ENCODE measurements around the gene HJURP. TPM values are rescaled to one million over a fixed set of nuclear protein-coding genes. Genes with fewer than 3 reads are reported as not detected.
A peak's percentile ranks its signal among the peaks of the same experiment; 100 is the strongest.

The HJURP gene
- total and polyA plus RNA-seq, 9 of the 15 experiments (the other 6 are each of a cell fraction or from before 2014, with no cell fraction given): 13.8 to 102 (median 28.3) TPM

- Histone ChIP-seq H3K4me3 (peak overlapping the region; percentile 98; the same call in 1 of the 2 replicates), H3K9ac (ENCODE audit: insufficient read depth in 1 of 2, low read depth in 2 of 2, low read length in 2 of 2) (peak overlapping the region in 1 of 2 experiments; percentile 98; a peak in 3 of 4 replicates), H3K27me3 (ENCODE audit: control insufficient read depth in 2 of 2, insufficient read depth in 2 of 2, low read length in 2 of 2) (no peaks in the 10 kb centered on the region), H3K36me3 (ENCODE audit: control insufficient read depth, insufficient read depth, low read length) (peaks cover 65% of the 10 kb centered on the region), H3K27ac (ENCODE audit: extremely low read depth, low read depth, low read length) (no peak overlapping the region; the same call in 2 of the 3 replicates), H3K9me3 (replicated peaks; ENCODE audit: control insufficient read depth, insufficient read depth, low read depth, low read length) (no peaks in the 10 kb centered on the region), H3K4me1 (replicated peaks in 1 of 2; ENCODE audit: control insufficient read depth in 2 of 2, insufficient read depth in 2 of 2, low read length in 2 of 2) (peaks cover 14 to 16% of the 10 kb centered on the region in 2 experiments; a peak in 4 of 5 replicates), H2AFZ (ENCODE audit: low read depth, low read length) (no peak overlapping the region), H3K79me2 (ENCODE audit: control insufficient read depth, insufficient read depth, low read length) (peaks cover 72% of the 10 kb centered on the region), H3K9me1 (ENCODE audit: control insufficient read depth, insufficient read depth, low read length) (peaks cover 4% of the 10 kb centered on the region), H3K4me2 (ENCODE audit: insufficient read depth, low read length) (peak overlapping the region; percentile 98), H4K20me1 (replicated peaks; ENCODE audit: control insufficient read depth, insufficient read depth, low read length) (no peaks in the 10 kb centered on the region)
- no TSS peak for BruUV-seq (replicated peaks)
- in situ Hi-C loops (cut with MboI): loop anchor here (25.0 kb wide), 1 partner anchor 685 kb away; no protein-coding TSS in a partner anchor
- FAIRE-seq (no peak), ATAC-seq (no peak), DNase-seq (ENCODE audit: extremely low read depth in 1 of 4, low spot score in 3 of 4) (no peak)
- TF ChIP-seq BHLHE40 (IDR thresholded peaks at IDR 0.05; ENCODE audit: low read length): 0 out of 2 replicates have a peak, but pooled peaks have one; percentile 24
- no peak for TF ChIP-seq ZNF174 (CRISPR knock-in tag; IDR thresholded peaks at IDR 0.05)
- no peak for TF ChIP-seq SMARCC2 (IDR thresholded peaks at IDR 0.05; ENCODE audit: low read depth)
- 74% methylated on average over 3 of the region's 3 CpGs for WGBS (ENCODE audit: insufficient coverage, low coverage, missing lambda C conversion rate)
- CTCF ChIA-PET (ENCODE audit: low intra/inter-chr PET ratio): no interaction called here
- POLR2A ChIA-PET: interaction anchor here (0.9 kb wide), 1 partner anchor 19 kb away, joined by 3 read pairs; no protein-coding TSS in a partner anchor
- intact Hi-C loops (cut with micrococcal nuclease): loop anchor here (10.0 kb wide), 1 partner anchor 1263 kb away; no protein-coding TSS in a partner anchor
Measured at GRCh38 chr2:233852056-233852455, 2.3 kb downstream of the HJURP start.

- intact Hi-C loops (cut with micrococcal nuclease) (loop anchor here (10.0 kb wide), 1 partner anchor 1264 kb away; no protein-coding TSS in a partner anchor), in situ Hi-C loops (cut with MboI) (loop anchor here (25.0 kb wide), 1 partner anchor 686 kb away; no protein-coding TSS in a partner anchor)
- CTCF ChIA-PET (ENCODE audit: low intra/inter-chr PET ratio): no interaction called here
- Histone ChIP-seq H3K4me3 (no peak overlapping the region), H4K20me1 (replicated peaks; ENCODE audit: control insufficient read depth, insufficient read depth, low read length) (no peaks in the 10 kb centered on the region), H3K4me2 (ENCODE audit: insufficient read depth, low read length) (no peak overlapping the region), H2AFZ (ENCODE audit: low read depth, low read length) (no peak overlapping the region), H3K9me3 (replicated peaks; ENCODE audit: control insufficient read depth, insufficient read depth, low read depth, low read length) (no peaks in the 10 kb centered on the region), H3K27me3 (ENCODE audit: control insufficient read depth in 2 of 2, insufficient read depth in 2 of 2, low read length in 2 of 2) (no peaks in the 10 kb centered on the region), H3K36me3 (ENCODE audit: control insufficient read depth, insufficient read depth, low read length) (peaks cover 74% of the 10 kb centered on the region), H3K79me2 (ENCODE audit: control insufficient read depth, insufficient read depth, low read length) (peaks cover 79% of the 10 kb centered on the region), H3K9ac (ENCODE audit: insufficient read depth in 1 of 2, low read depth in 2 of 2, low read length in 2 of 2) (no peak overlapping the region), H3K4me1 (replicated peaks in 1 of 2; ENCODE audit: control insufficient read depth in 2 of 2, insufficient read depth in 2 of 2, low read length in 2 of 2) (peaks cover 14 to 16% of the 10 kb centered on the region in 2 experiments; a peak in 4 of 5 replicates), H3K27ac (ENCODE audit: extremely low read depth, low read depth, low read length) (no peak overlapping the region), H3K9me1 (ENCODE audit: control insufficient read depth, insufficient read depth, low read length) (peaks cover 4% of the 10 kb centered on the region)
- POLR2A ChIA-PET: interaction anchor here (1.8 to 2.1 kb wide), 2 partner anchors 9 to 12 kb away, joined by 6 to 7 read pairs; no protein-coding TSS in a partner anchor
- FAIRE-seq (no peak), DNase-seq (ENCODE audit: extremely low read depth in 1 of 4, low spot score in 3 of 4) (no peak), ATAC-seq (no peak)
- WGBS (ENCODE audit: insufficient coverage, low coverage, missing lambda C conversion rate): 92% methylated on average over 6 of the region's 6 CpGs
- BruUV-seq (replicated peaks): no TSS peak
- TF ChIP-seq ZNF274 (IDR thresholded peaks at IDR 0.05; ENCODE audit: borderline replicate concordance, low read depth, low read length) (no peak), NFIC (IDR thresholded peaks at IDR 0.05) (0 out of 2 replicates have a peak, but pooled peaks have one; percentile 10), ZBTB40 (IDR thresholded peaks at IDR 0.05) (peak; percentile 93), ZBTB40 (CRISPR knock-in tag; IDR thresholded peaks at IDR 0.05) (peak; percentile 93)
Measured at GRCh38 chr2:233851169-233851568, 3.2 kb downstream of the HJURP start.

Measured in K562 (cell line).